Measurements from ENCODE around the gene KIF18B.

Gene KIF18B

DNA sequence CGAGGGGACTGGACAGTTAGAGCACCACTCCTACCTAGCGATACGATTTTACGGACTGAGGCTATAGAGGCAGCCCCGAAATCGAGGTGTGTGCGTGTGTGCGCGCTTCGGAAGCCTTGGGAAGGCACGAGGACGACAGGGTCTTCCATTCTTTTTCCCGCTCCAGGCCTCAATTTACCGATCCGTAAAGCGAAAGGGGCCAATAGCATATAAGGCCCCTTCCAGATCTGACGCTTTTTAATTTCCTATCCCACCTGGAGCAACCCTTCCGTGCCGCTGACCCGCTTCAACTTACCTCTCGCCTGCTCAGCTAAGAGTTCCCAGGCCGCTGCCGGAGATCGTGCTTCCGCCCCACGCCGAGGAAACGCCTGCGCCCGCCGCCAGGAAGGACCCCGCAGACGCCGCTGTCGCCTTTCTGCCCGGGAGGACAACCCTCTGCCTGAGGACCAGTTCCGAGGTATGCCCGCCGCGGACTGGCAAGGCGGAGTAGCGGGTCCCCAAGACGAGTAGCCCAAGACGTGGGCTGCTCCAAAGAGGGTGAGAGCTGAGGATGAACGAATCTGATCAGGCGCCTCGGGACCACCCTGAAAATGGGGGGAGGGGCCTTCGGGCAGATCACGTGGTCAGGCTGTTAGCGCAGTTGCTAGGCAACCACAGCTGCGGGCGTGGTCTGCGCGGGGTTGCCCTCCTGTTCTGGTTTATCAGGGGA is 48.3 kb downstream of the KIF18B start, which contains the start of gene EFTUD2:
EFTUD2 (minus strand) TSS at position 372 of the 709 bp plus-strand sequence. CDS start 4,924 bp downstream, outside the sequence.
- no peaks in the 10 kb centered on the region for H3K27me3 ChIP-seq (ENCODE audit: insufficient read depth, poor library complexity, severe bottlenecking)
- H3K27ac ChIP-seq (ENCODE audit: poor library complexity, severe bottlenecking) = peak within 1 kb of the TSS; percentile 82
- TF ChIP-seq, protein P1, sequence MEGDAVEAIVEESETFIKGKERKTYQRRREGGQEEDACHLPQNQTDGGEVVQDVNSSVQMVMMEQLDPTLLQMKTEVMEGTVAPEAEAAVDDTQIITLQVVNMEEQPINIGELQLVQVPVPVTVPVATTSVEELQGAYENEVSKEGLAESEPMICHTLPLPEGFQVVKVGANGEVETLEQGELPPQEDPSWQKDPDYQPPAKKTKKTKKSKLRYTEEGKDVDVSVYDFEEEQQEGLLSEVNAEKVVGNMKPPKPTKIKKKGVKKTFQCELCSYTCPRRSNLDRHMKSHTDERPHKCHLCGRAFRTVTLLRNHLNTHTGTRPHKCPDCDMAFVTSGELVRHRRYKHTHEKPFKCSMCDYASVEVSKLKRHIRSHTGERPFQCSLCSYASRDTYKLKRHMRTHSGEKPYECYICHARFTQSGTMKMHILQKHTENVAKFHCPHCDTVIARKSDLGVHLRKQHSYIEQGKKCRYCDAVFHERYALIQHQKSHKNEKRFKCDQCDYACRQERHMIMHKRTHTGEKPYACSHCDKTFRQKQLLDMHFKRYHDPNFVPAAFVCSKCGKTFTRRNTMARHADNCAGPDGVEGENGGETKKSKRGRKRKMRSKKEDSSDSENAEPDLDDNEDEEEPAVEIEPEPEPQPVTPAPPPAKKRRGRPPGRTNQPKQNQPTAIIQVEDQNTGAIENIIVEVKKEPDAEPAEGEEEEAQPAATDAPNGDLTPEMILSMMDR (IDR thresholded peaks at IDR 0.05; ENCODE audit: poor library complexity, severe bottlenecking) = no peak
- DNase-seq (ENCODE audit: low spot score) (peak; percentile 91), ATAC-seq (ENCODE audit: low read depth) (peak; percentile 69)
- no peaks in the 10 kb centered on the region for H3K9me3 ChIP-seq (ENCODE audit: severe bottlenecking)
- H3K4me1 ChIP-seq (ENCODE audit: insufficient read depth, poor library complexity, severe bottlenecking) = peaks cover 18% of the 10 kb centered on the region
- peak within 1 kb of the TSS; percentile 56 for H3K4me3 ChIP-seq (ENCODE audit: severe bottlenecking)
- peaks cover 33% of the 10 kb centered on the region for H3K36me3 ChIP-seq (ENCODE audit: low read depth)

DNA sequence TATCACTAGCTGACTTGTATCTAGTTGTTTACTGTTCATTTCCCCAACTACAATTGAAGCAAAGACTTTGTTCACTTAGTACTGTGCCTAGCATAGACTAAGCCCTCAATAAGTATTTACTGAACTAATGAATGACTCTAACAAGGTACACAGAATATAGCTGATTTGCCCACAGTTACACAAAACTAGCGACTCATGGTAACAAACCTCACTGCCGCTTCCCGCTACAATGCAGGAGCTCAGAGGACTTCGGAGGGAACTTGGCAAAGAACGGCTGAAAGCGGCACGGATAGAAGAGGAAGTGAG is 48.9 kb downstream of the KIF18B start:
- H3K9me3 ChIP-seq (ENCODE audit: severe bottlenecking) = no peaks in the 10 kb centered on the region
- DNase-seq (ENCODE audit: low spot score) = no peak
- H3K4me3 ChIP-seq (ENCODE audit: severe bottlenecking) = peak overlapping the region; percentile 56
- H3K36me3 ChIP-seq (ENCODE audit: low read depth) = peaks cover 38% of the 10 kb centered on the region
- H3K27ac ChIP-seq (ENCODE audit: poor library complexity, severe bottlenecking) = peak overlapping the region; percentile 82
- TF ChIP-seq, protein P1 (IDR thresholded peaks at IDR 0.05; ENCODE audit: poor library complexity, severe bottlenecking) = no peak
- H3K27me3 ChIP-seq (ENCODE audit: insufficient read depth, poor library complexity, severe bottlenecking) = no peaks in the 10 kb centered on the region
- ATAC-seq (ENCODE audit: low read depth) = no peak
- H3K4me1 ChIP-seq (ENCODE audit: insufficient read depth, poor library complexity, severe bottlenecking) = peaks cover 18% of the 10 kb centered on the region

DNA sequence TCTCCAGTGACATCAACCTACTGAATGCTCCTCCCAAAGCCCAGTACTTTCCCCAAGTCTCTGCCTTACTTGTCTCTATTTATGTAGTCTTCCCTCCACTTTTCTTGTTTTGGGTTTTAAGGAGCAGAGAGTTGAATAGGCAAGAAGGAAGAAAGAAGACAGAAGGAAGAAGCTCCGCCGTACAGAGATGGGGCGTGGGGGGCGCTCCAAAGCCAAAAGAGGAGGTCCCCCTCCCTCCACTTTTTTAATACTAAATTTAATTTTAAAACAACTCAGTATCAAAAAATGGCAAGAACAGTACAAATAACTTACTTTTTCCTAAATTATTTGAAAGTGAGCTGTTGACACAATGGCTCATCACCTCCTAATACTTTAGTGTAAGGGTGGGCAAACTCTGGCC is 52.9 kb downstream of the KIF18B start:
- TF ChIP-seq, protein P1 (IDR thresholded peaks at IDR 0.05; ENCODE audit: poor library complexity, severe bottlenecking) = no peak
- H3K9me3 ChIP-seq (ENCODE audit: severe bottlenecking) = no peaks in the 10 kb centered on the region
- peaks cover 77% of the 10 kb centered on the region for H3K36me3 ChIP-seq (ENCODE audit: low read depth)
- no peak overlapping the region for H3K4me3 ChIP-seq (ENCODE audit: severe bottlenecking)
- H3K27me3 ChIP-seq (ENCODE audit: insufficient read depth, poor library complexity, severe bottlenecking) = no peaks in the 10 kb centered on the region
- no peak for ATAC-seq (ENCODE audit: low read depth)
- H3K4me1 ChIP-seq (ENCODE audit: insufficient read depth, poor library complexity, severe bottlenecking) = no peaks in the 10 kb centered on the region
- no peak for DNase-seq (ENCODE audit: low spot score)
- H3K27ac ChIP-seq (ENCODE audit: poor library complexity, severe bottlenecking) = no peak overlapping the region

DNA sequence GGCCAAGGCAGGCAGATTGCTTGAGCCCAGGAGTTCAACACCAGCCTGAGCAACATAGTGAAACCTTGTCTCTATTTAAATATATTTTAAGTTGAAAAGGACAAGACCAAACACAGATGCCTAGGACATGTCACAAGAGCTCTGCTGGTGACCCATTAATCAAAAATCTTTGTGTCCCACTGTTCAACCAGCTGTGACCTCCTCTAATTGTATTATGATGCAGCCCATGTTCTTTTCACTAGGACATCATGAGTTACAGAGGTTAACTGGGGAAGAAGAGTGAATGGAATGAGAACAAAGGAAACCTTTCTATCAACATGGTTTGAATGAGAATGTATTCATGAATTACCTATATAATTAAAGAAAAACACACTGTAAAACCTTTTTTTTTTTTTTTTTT is 55.3 kb downstream of the KIF18B start:
- no peak for ATAC-seq (ENCODE audit: low read depth)

DNA sequence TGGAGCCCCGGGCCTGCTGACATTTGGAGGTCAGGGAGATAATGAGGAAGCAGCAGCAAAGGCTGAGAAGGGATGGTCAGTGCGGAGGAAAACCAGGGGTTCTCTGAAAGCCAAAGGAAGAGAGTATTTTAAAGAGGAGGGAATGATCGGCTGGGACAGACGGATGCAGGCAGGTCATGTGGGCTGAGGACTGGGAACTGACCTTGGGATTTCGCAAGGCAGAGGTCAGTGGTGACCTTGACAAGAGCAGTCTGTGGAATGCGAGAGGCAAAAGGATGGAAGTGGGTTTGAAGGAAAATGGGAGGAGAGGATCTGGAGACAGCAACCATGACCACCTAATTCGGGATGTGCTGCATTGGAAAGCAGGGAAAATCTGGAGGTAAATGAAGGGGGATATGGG is 58.6 kb downstream of the KIF18B start:
- H3K36me3 ChIP-seq (ENCODE audit: low read depth) = peaks cover 84% of the 10 kb centered on the region
- ATAC-seq (ENCODE audit: low read depth) (no peak), DNase-seq (ENCODE audit: low spot score) (no peak)
- H3K27me3 ChIP-seq (ENCODE audit: insufficient read depth, poor library complexity, severe bottlenecking) = no peaks in the 10 kb centered on the region
- TF ChIP-seq, protein P1 (IDR thresholded peaks at IDR 0.05; ENCODE audit: poor library complexity, severe bottlenecking) = no peak
- H3K4me3 ChIP-seq (ENCODE audit: severe bottlenecking) = no peak overlapping the region
- no peaks in the 10 kb centered on the region for H3K9me3 ChIP-seq (ENCODE audit: severe bottlenecking)
- no peaks in the 10 kb centered on the region for H3K4me1 ChIP-seq (ENCODE audit: insufficient read depth, poor library complexity, severe bottlenecking)
- no peak overlapping the region for H3K27ac ChIP-seq (ENCODE audit: poor library complexity, severe bottlenecking)

More for the DNA sequence above, 55.3 kb downstream of the KIF18B start:
- TF ChIP-seq, protein P1 (IDR thresholded peaks at IDR 0.05; ENCODE audit: poor library complexity, severe bottlenecking) = no peak
- H3K4me3 ChIP-seq (ENCODE audit: severe bottlenecking) = no peak overlapping the region
- no peaks in the 10 kb centered on the region for H3K27me3 ChIP-seq (ENCODE audit: insufficient read depth, poor library complexity, severe bottlenecking)
- H3K27ac ChIP-seq (ENCODE audit: poor library complexity, severe bottlenecking) = no peak overlapping the region
- no peaks in the 10 kb centered on the region for H3K9me3 ChIP-seq (ENCODE audit: severe bottlenecking)
- peaks cover 81% of the 10 kb centered on the region for H3K36me3 ChIP-seq (ENCODE audit: low read depth)
- DNase-seq (ENCODE audit: low spot score) = no peak
- no peaks in the 10 kb centered on the region for H3K4me1 ChIP-seq (ENCODE audit: insufficient read depth, poor library complexity, severe bottlenecking)

All from RWPE2 (cell line).